Neural progenitor cell (in vitro differentiated cells): Measurements from ENCODE around the gene ATP10A.

Experiments
- EZH2 ChIP-seq: fragments of 200-600 bp; sonication (generic); IDR thresholded peaks from 2 replicates; pipeline ENCODE4 v1.6.1; 2017; ENCODE audit warnings: antibody characterized with exemption, mild to moderate bottlenecking, moderate library complexity
- TF ChIP-seq, protein P1 (sequence below): fragments of 200-600 bp; sonication (generic); IDR thresholded peaks from 2 replicates; pipeline ENCODE4 v1.5.1; 2017; ENCODE audit warnings: antibody characterized with exemption, mild to moderate bottlenecking

DNA sequence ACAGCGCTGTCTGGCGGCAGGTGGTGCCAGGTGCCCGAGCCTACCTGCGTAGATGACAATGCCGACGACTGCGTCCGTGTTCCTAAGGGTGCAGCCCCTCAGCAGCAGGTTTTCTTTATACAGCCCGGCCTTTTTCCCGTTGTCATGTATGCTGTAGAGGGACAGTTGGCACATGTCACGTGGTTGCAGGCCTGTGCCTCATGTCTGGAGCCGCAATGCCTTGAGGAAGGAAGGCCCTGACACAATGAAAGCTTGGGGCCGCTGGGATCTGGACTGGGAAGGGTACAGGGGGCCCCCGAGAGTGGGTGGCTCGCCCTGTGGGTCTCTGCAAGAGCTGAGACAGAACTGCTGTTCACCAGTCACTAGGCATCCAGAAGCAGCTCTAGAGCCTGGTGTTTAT is 136.0 kb downstream of the ATP10A start:
- TF ChIP-seq, protein P1, sequence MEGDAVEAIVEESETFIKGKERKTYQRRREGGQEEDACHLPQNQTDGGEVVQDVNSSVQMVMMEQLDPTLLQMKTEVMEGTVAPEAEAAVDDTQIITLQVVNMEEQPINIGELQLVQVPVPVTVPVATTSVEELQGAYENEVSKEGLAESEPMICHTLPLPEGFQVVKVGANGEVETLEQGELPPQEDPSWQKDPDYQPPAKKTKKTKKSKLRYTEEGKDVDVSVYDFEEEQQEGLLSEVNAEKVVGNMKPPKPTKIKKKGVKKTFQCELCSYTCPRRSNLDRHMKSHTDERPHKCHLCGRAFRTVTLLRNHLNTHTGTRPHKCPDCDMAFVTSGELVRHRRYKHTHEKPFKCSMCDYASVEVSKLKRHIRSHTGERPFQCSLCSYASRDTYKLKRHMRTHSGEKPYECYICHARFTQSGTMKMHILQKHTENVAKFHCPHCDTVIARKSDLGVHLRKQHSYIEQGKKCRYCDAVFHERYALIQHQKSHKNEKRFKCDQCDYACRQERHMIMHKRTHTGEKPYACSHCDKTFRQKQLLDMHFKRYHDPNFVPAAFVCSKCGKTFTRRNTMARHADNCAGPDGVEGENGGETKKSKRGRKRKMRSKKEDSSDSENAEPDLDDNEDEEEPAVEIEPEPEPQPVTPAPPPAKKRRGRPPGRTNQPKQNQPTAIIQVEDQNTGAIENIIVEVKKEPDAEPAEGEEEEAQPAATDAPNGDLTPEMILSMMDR = no peak
- TF ChIP-seq EZH2 = no peak
